Activated CD4-positive, alpha-beta T cell treated with anti-CD3 and anti-CD28 coated beads, Interleukin-2, amount 50 U/mL, for 4 hours (primary cell): ENCODE data around the gene EYS.
"Not testable (repeated sequence)": the region's sequence is repeated elsewhere in the genome, so short reads cannot be mapped to it uniquely, and the experiment has no call there.

Experiments used
- DNase-seq, 2 experiments: peaks; one replicate each; pipeline ENCODE4 v3.0.0-alpha.2; 2020

The EYS gene

DNA sequence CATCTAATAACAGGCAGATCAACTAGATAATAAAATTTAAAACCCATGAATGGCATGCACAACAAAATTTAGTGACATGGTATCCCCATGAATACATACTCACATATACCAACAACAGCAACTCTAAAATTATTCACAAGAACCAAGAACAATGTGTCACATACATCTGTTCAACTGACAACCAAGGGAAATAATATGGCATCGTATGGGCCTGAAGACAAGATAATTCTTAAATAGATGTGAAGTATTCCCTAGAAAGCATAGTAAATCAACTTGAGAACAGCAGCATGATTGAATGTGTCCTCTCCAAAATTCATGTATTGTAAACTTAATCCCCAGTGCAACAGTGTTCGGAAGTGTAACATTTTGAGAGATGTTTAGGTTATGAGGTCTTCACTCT, 635.5 kb downstream of the EYS start:
- DNase-seq = no peak

DNA sequence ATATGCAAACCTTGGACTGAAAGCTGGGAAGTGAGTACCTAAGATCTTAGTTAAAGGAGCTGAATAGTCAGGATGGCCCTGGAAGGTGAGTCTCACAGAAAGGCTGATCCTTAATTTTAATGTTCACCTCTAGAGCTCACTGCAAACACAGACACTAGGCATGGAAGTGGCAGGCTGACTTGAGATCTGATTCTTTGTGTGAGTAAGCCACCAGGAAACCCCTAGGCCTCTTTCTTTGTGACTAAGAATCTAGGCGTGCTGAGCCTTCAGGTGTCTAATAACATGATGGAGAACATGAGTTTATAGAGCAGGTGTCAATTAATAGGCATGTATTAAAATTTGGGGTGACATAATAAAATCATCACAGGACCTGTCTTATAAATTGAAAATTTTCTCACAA, 642.2 kb downstream of the EYS start:
- DNase-seq = no peak

DNA sequence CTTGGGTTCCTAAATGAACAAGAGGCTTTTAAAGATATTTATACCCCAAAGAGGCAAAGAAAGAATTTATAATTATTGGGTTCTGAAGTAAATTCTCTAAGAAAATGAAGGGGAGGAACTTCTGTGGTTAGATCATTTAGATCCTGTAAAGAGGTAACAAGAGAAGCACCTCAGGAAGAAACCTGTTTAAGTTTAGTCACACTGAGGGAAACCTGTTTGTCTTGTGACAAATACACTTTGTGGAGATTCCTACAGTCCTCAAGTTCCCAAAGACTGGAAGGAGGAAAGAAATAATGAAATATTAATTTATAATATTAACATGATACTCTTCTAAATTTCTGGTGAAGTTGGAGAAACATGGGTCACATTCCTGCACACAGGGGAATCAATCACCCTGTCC, 647.5 kb downstream of the EYS start:
- no peak for DNase-seq

DNA sequence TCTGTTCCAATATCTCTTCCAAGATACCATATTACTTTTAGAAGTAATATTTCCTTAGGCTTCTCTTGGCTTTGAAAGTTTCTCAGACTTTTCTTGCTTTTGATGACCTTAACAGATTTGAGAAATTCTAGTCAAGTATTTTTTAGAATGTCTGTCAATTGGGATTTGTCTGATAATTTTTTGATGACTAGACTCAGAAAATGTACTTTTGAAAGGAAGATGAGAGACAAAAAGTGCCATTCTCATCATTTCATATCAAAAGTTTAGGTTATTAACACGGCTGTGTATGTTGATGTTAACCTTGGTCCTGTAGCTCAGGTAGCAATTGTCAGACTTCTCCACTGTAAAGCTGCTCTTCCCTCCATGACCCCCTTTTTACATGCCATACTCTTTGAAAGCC, 651.5 kb downstream of the EYS start:
- DNase-seq = no peak

DNA sequence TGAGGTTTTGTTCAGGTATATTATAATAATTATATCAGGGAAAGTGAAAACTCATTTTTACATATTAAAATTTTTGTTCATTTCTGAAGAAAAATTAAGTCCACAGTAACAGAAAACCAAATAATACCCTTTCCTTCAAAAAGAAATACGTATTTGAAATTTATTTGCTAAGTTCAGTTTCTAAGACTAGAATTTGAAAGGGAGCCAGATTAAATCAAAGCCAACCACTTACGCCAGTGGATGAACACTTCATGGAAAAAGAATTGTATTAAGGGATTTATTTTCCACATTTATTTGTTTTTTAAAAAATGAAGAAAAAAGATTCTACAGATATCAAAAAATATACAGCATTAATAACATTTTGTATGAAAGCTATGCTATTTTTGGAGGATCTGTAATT, 654.4 kb downstream of the EYS start:
- DNase-seq = no peak

DNA sequence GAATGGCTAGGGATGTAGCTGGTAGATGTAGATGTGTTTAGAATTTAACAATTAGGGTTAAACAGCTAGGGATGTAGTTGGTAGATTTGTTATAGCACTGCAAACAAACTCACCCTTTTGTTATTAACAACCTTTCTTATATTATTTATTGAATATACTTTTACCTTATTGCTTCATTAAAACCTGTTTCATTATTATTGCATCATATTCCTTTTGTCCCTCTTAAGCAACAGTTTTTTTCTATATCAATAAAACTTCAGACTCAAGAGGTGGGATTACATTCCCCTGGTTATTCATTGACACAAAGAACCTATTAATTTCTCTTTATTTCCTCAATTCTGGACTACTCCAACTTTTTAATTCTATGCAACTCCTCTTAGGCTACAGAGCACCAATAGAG, 661.2 kb downstream of the EYS start:
- DNase-seq = no peak

DNA sequence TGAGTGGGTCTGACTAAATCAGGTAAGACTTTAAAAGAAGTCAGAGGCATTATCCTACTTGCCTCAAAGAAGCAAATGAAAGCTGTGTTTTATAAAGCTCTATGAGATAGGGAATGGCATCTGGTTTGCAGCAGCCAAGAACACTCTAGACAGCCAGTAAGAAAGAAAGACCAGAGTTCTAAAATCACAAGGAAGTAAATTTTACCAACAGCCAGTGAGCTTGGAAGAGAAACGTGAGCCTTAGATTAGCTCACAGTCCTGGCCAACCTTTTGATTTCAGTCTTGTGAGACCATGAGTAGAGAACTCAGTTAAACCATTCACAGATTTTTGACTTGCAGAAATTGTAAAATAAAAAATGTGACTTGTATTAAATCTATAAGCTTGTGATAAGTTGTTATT, 693.0 kb downstream of the EYS start:
- no peak for DNase-seq

DNA sequence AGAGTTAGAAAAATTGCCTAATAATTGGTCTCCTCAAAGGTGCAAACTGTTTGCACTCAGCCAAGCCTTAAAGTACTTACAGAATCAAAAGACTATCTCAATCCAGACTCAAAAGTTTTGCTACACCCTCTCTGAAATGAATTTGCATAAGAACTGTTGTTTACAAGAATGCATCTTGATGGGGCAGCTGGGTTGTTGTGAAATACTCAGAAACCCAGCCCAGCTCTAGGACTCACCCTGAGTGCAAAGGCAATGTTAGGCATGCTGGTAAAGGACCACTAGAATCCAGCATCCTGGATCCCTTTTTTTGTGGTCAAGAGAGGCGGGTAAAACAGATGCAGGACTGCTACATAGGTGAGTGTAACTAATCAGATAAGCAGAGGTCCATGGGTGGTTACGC, 700.2 kb downstream of the EYS start:
- DNase-seq = no peak

DNA sequence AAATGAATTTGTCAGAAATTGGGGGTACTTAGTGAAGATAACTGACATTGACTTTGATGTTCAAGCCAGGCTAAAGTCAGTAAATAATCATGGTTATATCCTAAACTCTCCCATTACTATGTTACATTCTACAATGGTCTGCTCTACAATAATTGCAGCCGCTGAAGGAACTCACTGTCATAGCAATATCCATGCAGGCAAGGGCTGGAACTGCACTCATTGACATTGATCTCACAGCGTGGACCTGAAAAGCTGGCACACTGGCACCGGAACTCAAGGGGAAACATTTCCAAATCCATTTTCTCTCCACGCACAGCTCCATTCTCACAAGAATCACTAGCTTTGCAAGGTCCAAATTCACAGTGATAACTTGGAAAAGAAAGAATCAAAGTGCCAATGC, 702.7 kb downstream of the EYS start:
- DNase-seq = no peak

DNA sequence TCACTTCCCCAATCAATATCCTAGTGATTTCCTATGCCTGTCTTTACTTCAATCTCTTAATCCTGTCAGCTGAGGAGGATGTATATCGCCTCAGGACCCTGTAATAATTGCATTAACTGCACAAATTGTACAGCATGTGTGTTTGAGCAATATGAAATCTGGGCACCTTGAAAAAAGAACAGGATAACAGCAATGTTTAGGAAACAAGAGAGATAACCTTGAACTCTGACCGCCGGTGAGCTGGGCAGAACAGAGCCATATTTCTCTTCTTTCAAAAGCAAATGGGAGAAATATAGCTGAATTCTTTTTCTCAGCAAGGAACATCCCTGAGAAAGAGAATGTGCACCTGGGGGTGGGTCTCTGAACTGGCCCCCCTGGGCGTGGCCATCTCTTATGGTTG, 704.1 kb downstream of the EYS start:
- DNase-seq = not testable (repeated sequence)

DNA sequence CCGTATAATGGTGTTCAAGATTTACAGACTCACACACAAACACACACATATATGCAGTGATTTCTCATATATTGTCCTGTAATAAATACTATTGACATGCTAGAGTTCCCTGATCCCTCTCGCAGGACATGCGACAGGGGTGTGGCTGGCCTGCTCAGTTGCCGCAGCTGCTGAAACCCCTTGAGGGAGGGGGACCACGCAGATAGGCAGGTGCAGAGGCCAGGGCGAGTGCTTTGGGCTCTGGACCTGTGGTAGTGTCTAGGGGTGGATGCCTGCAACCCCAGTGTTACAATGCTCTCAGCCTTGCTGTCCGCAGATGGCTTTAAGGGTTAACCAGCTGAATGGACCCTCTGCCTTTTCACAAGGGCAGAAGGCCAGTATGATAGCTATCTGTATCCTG, 706.2 kb downstream of the EYS start:
- no peak for DNase-seq

DNA sequence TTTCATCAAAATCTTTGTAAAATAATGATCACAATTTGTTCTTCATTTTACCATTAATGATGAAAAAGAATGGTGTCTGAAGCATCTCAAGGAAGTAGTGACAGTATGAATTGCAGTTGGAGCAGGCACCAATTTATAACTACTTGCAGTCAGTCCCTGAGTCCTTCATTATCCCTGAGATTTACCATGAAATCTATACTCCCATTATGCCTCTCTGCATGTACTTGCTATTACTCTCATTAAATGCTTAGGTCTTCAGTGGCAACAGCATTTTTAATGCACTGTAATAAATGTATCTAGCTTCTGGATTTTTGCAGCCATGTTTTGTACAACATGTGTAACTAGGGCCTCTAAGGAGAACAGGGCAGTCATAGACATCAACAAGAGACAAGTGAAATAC, 708.8 kb downstream of the EYS start:
- no peak for DNase-seq

DNA sequence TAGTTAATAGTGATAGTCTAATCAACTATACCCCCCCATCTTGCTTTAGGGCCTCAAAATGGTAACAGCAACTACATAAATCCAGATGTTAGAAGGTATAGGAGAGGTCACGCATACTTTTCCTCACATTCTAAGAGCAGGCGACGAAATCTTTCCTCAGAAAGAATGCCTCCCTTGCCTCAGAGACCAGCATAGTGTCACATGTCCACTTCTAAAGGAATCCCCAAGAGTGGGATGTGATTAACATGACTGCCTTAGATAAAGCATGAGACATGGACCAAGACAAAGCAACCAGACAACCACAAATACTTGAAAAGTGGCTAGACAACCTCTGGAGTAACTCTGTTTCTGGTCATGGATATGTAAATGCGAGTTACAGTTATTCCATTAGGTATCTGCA, 710.7 kb downstream of the EYS start:
- DNase-seq = no peak

DNA sequence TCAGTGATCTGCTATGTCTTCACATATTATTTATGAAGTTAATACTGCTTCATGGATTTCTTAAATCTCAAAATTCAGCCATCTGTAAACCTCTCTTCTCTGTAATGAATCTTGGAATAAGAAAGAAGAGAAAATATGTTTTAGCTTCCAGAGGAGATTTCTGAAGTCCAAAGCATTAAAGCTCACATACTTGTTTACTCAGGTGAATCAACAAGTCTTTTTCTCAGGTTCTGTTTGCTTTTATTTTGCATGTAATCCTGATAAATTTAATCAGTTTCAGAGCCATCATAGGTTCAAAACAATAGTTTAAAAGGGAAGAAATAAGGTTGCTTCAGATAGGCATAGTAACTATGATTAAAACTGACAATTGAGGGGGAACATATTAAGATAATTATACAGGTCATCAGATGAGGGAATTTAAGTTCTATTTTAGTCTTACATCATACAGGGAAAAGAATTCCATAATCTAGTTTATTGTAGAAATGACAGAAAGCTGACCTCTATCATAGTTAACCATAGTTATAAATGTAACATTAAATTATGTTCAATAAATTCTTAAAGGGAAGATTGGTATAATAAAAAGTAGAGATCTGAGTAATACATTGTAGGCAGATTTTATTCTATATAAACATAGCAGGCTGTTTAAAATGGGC, 716.2 kb downstream of the EYS start:
- no peak for DNase-seq

DNA sequence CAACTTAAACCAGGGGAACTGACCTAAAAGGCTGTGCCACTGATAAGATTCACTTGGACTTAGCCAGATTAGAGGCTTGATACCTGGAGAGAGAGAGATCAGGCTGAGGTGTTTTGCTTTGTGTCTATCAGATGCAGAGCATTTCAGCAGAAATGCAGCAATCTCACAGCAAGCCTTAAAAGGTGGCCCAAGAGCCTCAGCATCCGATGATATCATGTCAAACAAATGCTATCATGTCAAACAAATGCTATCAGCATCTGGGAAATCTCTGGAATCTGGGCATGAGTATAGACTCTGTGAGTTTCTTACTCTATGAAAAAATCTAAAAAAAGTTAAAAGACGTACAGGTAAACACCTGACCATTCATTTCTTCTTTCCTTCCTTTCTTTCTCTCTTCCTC, 718.9 kb downstream of the EYS start:
- DNase-seq = no peak

DNA sequence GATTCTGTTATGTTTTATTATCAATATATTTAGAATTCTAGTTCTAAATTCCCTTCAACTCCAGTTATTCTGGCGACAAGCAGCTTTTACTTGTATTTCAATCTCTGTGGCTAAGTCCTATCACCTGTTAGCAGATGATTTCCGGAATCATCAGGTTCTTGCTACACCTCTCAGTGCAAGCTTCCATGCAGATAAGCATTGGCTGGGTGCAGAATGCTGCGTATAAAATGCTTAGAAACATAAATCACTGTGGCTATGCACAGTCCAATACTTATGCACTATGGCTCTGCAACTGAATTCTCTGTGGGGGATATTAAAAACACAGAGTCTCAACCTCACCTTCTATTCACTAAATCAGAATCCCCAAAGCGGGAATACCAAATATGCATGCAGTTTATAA, 720.0 kb downstream of the EYS start:
- DNase-seq = no peak

DNA sequence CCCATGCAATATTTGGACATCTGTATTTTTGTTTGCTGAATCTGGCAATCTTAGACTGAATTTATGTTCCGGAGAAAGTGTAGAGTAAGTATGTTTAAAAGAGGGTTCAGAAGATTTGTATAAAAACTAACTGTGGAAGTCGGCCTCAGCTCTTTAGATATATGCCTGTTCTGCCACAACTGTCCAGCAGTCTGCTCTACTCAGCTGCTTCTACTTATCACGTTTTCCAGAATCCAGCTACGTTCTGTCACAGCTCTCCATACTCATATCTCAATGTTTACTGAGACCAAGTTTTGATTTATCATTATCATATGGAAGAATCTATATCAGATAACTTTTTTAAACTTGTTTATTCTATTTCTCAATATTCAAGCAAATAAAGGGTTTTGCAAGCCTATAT, 721.3 kb downstream of the EYS start:
- DNase-seq = no peak

DNA sequence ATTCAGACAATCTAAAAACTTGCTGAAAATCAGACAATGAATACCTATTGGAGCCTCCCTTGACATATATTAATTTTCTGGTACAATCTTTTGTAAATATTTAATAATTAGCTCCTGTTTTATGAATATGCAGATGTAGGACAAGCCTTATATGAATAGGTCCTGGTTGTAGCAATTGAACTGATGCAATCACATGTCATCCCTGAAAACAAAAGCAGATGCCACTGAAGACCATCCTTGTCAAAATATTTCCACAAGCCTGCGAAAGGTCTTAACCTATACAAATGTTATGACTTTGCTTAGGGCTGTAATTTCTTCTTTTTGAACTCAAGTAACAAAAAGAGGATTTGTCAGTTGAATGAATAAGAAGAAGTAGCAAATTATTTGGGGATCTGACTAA, 722.1 kb downstream of the EYS start:
- no peak for DNase-seq

DNA sequence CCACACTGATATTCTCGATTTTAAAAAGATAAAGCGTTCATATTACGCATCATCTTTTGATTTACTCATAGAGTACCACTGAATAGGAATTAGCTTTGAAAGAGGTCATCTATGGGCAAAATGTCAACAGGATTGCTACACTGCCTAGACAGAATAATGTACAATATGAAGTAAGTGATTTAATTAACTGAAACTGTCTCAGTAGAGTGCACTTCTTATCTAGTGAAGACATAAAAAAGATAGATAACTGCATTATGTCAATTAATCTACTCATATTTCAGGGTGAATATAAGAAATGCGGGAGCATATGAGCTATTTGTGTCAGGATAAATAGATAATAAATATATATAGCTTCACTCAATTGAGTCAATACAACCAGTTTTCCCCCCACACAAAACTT, 723.9 kb downstream of the EYS start:
- no peak for DNase-seq

DNA sequence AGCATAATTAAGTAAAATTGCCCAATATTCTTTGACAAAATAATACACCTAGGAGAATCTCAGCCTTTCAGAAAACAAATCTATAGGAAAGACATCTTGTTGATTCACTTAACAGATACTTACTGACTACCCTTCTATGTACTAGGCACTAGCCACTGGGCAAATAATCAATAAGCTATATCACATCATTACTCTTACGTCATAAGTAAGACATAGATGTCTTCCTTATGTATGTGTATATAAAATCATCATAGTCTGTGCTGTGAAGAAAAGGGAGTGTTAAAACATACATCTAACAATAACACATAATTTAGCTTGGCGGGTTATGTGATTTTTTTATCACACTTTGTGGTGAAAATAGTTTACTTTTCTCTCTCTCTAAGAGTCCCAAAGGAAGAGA, 733.9 kb downstream of the EYS start:
- DNase-seq = no peak

DNA sequence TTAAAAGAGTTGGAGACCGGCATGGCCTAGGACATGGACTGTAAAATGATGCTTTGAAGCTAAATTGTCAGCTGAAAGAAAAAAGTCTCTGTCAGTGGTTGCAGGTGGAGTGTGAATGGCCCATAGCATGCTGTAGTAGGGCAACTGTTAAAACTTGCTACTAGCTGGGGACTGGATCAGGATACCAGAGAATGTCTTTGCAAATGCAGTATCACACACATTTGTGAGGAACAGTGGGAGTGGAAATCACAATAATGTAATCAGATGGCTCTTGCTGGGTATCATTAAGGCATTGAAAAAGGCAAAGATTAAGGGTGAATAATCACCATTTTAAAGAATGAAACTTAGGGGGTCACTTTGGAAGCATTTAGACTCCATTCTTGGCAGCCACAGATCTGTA, 737.9 kb downstream of the EYS start:
- DNase-seq = no peak

DNA sequence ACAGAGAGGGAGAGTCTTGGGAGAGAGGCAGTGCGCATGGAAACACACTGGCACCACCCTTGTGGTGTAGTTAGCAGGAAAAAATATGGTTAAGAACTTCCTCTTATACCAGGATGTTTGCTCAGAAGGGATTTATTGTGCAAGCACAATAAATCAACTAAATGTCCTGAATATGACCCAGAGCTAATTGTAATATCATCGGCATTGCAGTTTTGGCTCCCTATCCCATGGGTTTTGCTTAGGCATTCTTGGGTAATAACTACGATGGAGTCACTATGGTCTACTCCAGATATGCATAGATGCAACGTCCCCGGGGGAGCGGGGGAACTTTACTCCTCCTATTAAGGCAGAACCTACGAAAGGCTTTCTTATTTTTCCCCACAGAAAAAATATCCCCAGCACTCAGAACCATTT, 751.6 kb downstream of the EYS start:
- DNase-seq = no peak

DNA sequence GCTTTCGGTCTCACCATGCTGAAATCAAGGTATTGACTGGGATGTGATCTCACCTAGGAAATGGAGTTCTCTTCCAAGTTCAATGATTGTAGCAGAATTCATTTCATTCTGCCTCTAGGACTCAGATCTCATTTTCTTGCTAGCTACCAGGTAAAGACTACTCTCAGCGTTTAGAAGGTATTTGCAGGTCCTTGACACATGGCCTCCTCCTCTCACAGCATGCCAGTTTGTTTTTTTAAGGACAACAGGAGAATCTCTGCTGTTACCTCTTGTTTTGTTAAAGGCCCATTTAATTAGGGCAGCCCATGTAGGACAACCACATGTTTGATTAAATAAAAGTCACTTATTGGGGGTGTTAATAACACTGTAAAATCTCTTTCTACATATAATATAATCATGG, 757.8 kb downstream of the EYS start:
- no peak for DNase-seq

DNA sequence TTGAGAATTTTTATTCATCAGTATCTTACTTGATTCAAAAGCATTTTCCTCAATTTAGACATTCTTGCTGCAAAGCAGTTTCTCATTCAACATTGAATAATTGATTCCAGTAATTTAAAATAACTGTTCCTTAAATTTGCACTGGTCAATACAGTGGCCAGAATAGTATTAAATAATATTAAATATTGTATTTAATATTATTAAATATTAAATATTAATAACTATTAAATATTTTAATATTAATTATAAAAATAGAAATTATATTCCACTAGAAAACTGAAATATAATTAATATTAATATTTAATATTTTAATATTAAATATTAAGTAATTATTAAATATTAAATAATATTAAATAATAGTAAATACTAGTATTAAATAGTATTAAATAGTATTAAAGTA, 758.8 kb downstream of the EYS start:
- DNase-seq = no peak

DNA sequence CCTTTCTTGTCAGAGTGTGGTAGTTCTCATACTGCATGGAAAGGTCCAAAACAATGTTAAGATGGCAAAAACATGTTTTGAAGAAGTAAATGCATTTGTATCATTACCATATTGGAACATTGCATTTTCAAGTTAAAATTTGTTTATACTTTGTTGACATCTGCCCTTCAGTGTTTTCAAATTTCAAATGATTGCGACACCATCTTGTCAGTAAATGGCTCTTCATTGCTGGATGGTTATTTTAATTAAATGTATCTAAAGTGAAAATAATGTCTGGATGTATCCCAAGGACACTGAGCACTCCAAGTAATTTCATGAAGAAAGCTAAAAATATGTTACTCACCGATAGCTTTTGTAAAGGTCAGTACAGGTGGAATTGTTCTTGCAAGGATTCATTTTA, 761.6 kb downstream of the EYS start:
- DNase-seq = no peak

DNA sequence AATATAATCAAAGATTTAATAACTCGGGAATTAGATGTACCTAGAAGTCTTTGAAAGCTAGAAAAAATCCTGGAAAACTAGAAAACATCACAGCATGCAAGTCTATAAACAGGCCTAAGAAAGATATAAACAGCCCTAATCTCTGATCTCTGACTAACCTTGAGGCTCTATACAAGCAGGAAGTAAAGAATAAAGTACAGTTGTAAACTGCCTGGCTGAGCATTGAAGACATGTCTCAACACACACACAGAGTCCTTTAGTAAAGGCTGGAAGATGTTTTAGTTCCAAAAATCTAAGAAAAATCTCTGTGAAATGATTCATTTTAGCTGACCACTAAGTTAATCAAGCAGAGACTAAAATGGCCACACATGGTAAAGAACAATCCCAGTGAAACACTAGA, 774.5 kb downstream of the EYS start:
- DNase-seq = no peak
